Activated B cell treated with CpG ODN at 0.5 μM for 24 hours (primary cell): ENCODE data around the gene CLIC4. TPM values are rescaled to one million over a fixed set of nuclear protein-coding genes. Genes with fewer than 3 reads are reported as not detected.

Experiments used
- ATAC-seq: fragments of 200-7000 bp; cut with Tn5 transposase; one replicate; pipeline ENCODE4 v1.10.0; 2021; ENCODE audit warnings: low read depth, mild to moderate bottlenecking, moderate library complexity
- CTCF ChIA-PET: fragments of 350-600 bp; sonication (Branson Sonifier 250); formaldehyde crosslinking; loops from one replicate; lab custom pipeline; 2021; ENCODE audit warnings: antibody characterized with exemption; lab: Charles Lee
- POLR2A ChIA-PET: fragments of 350-600 bp; sonication (Branson Sonifier 250); formaldehyde crosslinking; loops from one replicate; lab custom pipeline; 2021; ENCODE audit warnings: antibody characterized with exemption; lab: Charles Lee
- DNase-seq: peaks from one replicate; pipeline ENCODE4 v3.0.0; 2022
- H3K27ac Mint-ChIP-seq: one replicate; pipeline ENCODE4 v1.8.0; 2020; ENCODE audit warnings: mixed read lengths
- H3K27me3 Mint-ChIP-seq: one replicate; pipeline ENCODE4 v1.8.0; 2021; ENCODE audit warnings: mixed read lengths
- H3K36me3 Mint-ChIP-seq: one replicate; pipeline ENCODE4 v1.8.0; 2021; ENCODE audit warnings: low read depth, mixed read lengths
- H3K4me1 Mint-ChIP-seq: one replicate; pipeline ENCODE4 v1.8.0; 2021; ENCODE audit warnings: mixed read lengths
- H3K4me3 Mint-ChIP-seq: one replicate; pipeline ENCODE4 v1.8.0; 2020; ENCODE audit warnings: mild to moderate bottlenecking, mixed read lengths
- H3K9me3 Mint-ChIP-seq: one replicate; pipeline ENCODE4 v1.8.0; 2020; ENCODE audit warnings: mixed read lengths
- CTCF ChIP-seq: fragments of 200-600 bp; IDR thresholded peaks from one replicate; pipeline ENCODE4 v1.8.0; 2022; ENCODE audit warnings: antibody characterized with exemption, mild to moderate bottlenecking
- intact Hi-C: fragments of 100-400 bp; cut with micrococcal nuclease; formaldehyde crosslinking; loops from one replicate; pipeline ENCODE4 v1.15.1; 2024
- total RNA-seq: library from RNA; stranded (reverse); gene quantifications from 2 replicates; pipeline ENCODE4 v1.2.3, GENCODE V29; 2022

The CLIC4 gene
- total RNA-seq, 1 donor from 2014 or later: 99.8 TPM

GRCh38 chr1:24743404-24744211 is 1.6 kb upstream of the CLIC4 start:
- peaks cover 65% of the 10 kb centered on the region for H3K4me1 Mint-ChIP-seq
- ATAC-seq: no peak
- no peak for DNase-seq
- ChIA-PET POLR2A (interaction anchor here (0.6 to 4.8 kb wide), 5 partner anchors 10 to 98 kb away, joined by 3 to 102 read pairs (median 7); no protein-coding TSS in a partner anchor), CTCF (interaction anchor here (3.0 to 3.4 kb wide), 2 partner anchors 55 to 87 kb away, joined by 21 to 31 read pairs; no protein-coding TSS in a partner anchor)
- no peaks in the 10 kb centered on the region for H3K27me3 Mint-ChIP-seq
- peaks cover 8% of the 10 kb centered on the region for H3K36me3 Mint-ChIP-seq
- no peak for TF ChIP-seq CTCF
- intact Hi-C loops: loop anchor here (2.0 to 10.0 kb wide), 5 partner anchors 101 to 1379 kb away; partner anchors contain the start of genes RCAN3, RUNX3, SRRM1 and ZNF436
- no peaks in the 10 kb centered on the region for H3K9me3 Mint-ChIP-seq
- H3K27ac Mint-ChIP-seq: peak overlapping the region; percentile 80
- H3K4me3 Mint-ChIP-seq: peak overlapping the region; percentile 68

- Mint-ChIP-seq H3K9me3 (no peaks in the 10 kb centered on the region), H3K27ac (peak overlapping the region; percentile 99), H3K36me3 (peaks cover 12% of the 10 kb centered on the region), H3K27me3 (no peaks in the 10 kb centered on the region), H3K4me3 (peak overlapping the region; percentile 95), H3K4me1 (peaks cover 78% of the 10 kb centered on the region)
- no peak for ATAC-seq
- no peak for DNase-seq
- CTCF ChIA-PET: interaction anchor here (1.2 to 3.4 kb wide), 5 partner anchors 10 to 89 kb away, joined by 4 to 31 read pairs (median 6); no protein-coding TSS in a partner anchor
- TF ChIP-seq CTCF: no peak
- intact Hi-C loops: loop anchor here (1.0 to 10.0 kb wide), 9 partner anchors 13 to 1381 kb away; partner anchors contain the start of genes NIPAL3, RCAN3, RUNX3 and SRRM1
- POLR2A ChIA-PET: interaction anchor here (0.6 to 4.8 kb wide), 24 partner anchors 10 to 835 kb away, joined by 3 to 102 read pairs (median 4); partner anchors contain the start of genes RSRP1, RUNX3 and SYF2
Observed at GRCh38 chr1:24745711-24746413, 615 bp downstream of the CLIC4 start.

GRCh38 chr1:24748191-24749121 is 3.2 kb downstream of the CLIC4 start:
- CTCF ChIA-PET: interaction anchor here (1.3 to 1.8 kb wide), 3 partner anchors 60 to 82 kb away, joined by 6 to 11 read pairs (median 6); no protein-coding TSS in a partner anchor
- Mint-ChIP-seq H3K36me3 (peaks cover 22% of the 10 kb centered on the region), H3K4me3 (peak overlapping the region; percentile 95), H3K9me3 (no peaks in the 10 kb centered on the region), H3K27ac (peak overlapping the region; percentile 99), H3K4me1 (peaks cover 75% of the 10 kb centered on the region), H3K27me3 (no peaks in the 10 kb centered on the region)
- POLR2A ChIA-PET: interaction anchor here (0.6 to 4.8 kb wide), 11 partner anchors 7 to 1137 kb away, joined by 3 to 102 read pairs (median 5); partner anchors contain the start of gene SRSF10
- DNase-seq (peak; percentile 55), ATAC-seq (peak; percentile 14)
- intact Hi-C loops: loop anchor here (2.0 to 10.0 kb wide), 6 partner anchors 82 to 1384 kb away; partner anchors contain the start of genes NIPAL3, RCAN3 and ZNF436
- TF ChIP-seq CTCF: no peak

- CTCF ChIA-PET: interaction anchor here (0.9 to 1.8 kb wide), 3 partner anchors 60 to 81 kb away, joined by 3 to 11 read pairs (median 6); no protein-coding TSS in a partner anchor
- intact Hi-C loops: loop anchor here (2.0 to 10.0 kb wide), 6 partner anchors 82 to 1384 kb away; partner anchors contain the start of genes NIPAL3, RCAN3 and ZNF436
- TF ChIP-seq CTCF: no peak
- Mint-ChIP-seq H3K27ac (peak overlapping the region; percentile 99), H3K4me3 (peak overlapping the region; percentile 95), H3K4me1 (peaks cover 74% of the 10 kb centered on the region), H3K27me3 (no peaks in the 10 kb centered on the region), H3K36me3 (peaks cover 25% of the 10 kb centered on the region), H3K9me3 (no peaks in the 10 kb centered on the region)
- no peak for DNase-seq
- POLR2A ChIA-PET: interaction anchor here (0.7 to 1.7 kb wide), 9 partner anchors 8 to 246 kb away, joined by 3 to 8 read pairs (median 3); no protein-coding TSS in a partner anchor
- no peak for ATAC-seq
Observed at GRCh38 chr1:24749252-24749651, 4.0 kb downstream of the CLIC4 start.
